ENCODE results near the gene CACNA1D.

Gene CACNA1D

GRCh38 chr3:53780806-53781205, 286.4 kb downstream of the CACNA1D start:
- no peak overlapping the region for H3K27ac Mint-ChIP-seq
- peaks cover 17% of the 10 kb centered on the region for H3K27me3 Mint-ChIP-seq (ENCODE audit: low read depth)
- no peaks in the 10 kb centered on the region for H3K36me3 Mint-ChIP-seq (ENCODE audit: low read depth)
- peaks cover 15% of the 10 kb centered on the region for H3K4me1 Mint-ChIP-seq
- no peak for TF ChIP-seq CTCF (IDR thresholded peaks at IDR 0.05; ENCODE audit: unreplicated experiment in 3 of 3)
- no peaks in the 10 kb centered on the region for H3K9me3 Mint-ChIP-seq
- no peak overlapping the region for H3K4me3 Mint-ChIP-seq

- H3K4me1 Mint-ChIP-seq, result no peaks in the 10 kb centered on the region
- no peak overlapping the region for H3K4me3 Mint-ChIP-seq
- no peaks in the 10 kb centered on the region for H3K36me3 Mint-ChIP-seq (ENCODE audit: low read depth)
- H3K27me3 Mint-ChIP-seq (ENCODE audit: low read depth), result peaks cover 6% of the 10 kb centered on the region
- no peak for TF ChIP-seq CTCF (IDR thresholded peaks at IDR 0.05; ENCODE audit: unreplicated experiment in 3 of 3)
- no peaks in the 10 kb centered on the region for H3K9me3 Mint-ChIP-seq
- H3K27ac Mint-ChIP-seq, result no peak overlapping the region
These were observed 292.6 kb downstream of the CACNA1D start for GRCh38 chr3:53787016-53787415.

GRCh38 chr3:53788038-53788437, 293.6 kb downstream of the CACNA1D start:
- Mint-ChIP-seq H3K36me3 (ENCODE audit: low read depth) (no peaks in the 10 kb centered on the region), H3K27me3 (ENCODE audit: low read depth) (peaks cover 11% of the 10 kb centered on the region), H3K4me3 (no peak overlapping the region), H3K9me3 (no peaks in the 10 kb centered on the region), H3K4me1 (no peaks in the 10 kb centered on the region), H3K27ac (no peak overlapping the region)
- TF ChIP-seq CTCF (IDR thresholded peaks at IDR 0.05; ENCODE audit: unreplicated experiment in 3 of 3), result no peak

GRCh38 chr3:53789459-53789858, 295.0 kb downstream of the CACNA1D start:
- Mint-ChIP-seq H3K9me3 (no peaks in the 10 kb centered on the region), H3K36me3 (ENCODE audit: low read depth) (no peaks in the 10 kb centered on the region), H3K27me3 (ENCODE audit: low read depth) (peaks cover 11% of the 10 kb centered on the region), H3K4me3 (no peak overlapping the region), H3K27ac (no peak overlapping the region), H3K4me1 (no peaks in the 10 kb centered on the region)
- no peak for TF ChIP-seq CTCF (IDR thresholded peaks at IDR 0.05; ENCODE audit: unreplicated experiment in 3 of 3)

- Mint-ChIP-seq H3K36me3 (ENCODE audit: low read depth) (no peaks in the 10 kb centered on the region), H3K27ac (no peak overlapping the region), H3K4me3 (no peak overlapping the region), H3K9me3 (no peaks in the 10 kb centered on the region), H3K27me3 (ENCODE audit: low read depth) (peaks cover 9% of the 10 kb centered on the region), H3K4me1 (no peaks in the 10 kb centered on the region)
- TF ChIP-seq CTCF (IDR thresholded peaks at IDR 0.05; ENCODE audit: unreplicated experiment in 3 of 3), result no peak
These were observed 296.1 kb downstream of the CACNA1D start for GRCh38 chr3:53790470-53790869.

GRCh38 chr3:53791317-53791716, 296.9 kb downstream of the CACNA1D start:
- Mint-ChIP-seq H3K4me3 (no peak overlapping the region), H3K9me3 (no peaks in the 10 kb centered on the region), H3K36me3 (ENCODE audit: low read depth) (no peaks in the 10 kb centered on the region), H3K27ac (no peak overlapping the region), H3K27me3 (ENCODE audit: low read depth) (peaks cover 5% of the 10 kb centered on the region), H3K4me1 (no peaks in the 10 kb centered on the region)
- TF ChIP-seq CTCF (IDR thresholded peaks at IDR 0.05; ENCODE audit: unreplicated experiment in 3 of 3), result no peak
